NOMO-1 (cell line): ENCODE measurements around the gene ZBED2.
A peak's percentile ranks its signal among the peaks of the same experiment; 100 is the strongest.
"Not testable (repeated sequence)": the region's sequence is repeated elsewhere in the genome, so short reads cannot be mapped to it uniquely, and the experiment has no call there.

Source experiments
- DNase-seq, 2 experiments: peaks; one replicate each; lab custom pipeline; 2025; ENCODE audit not compliant: unreplicated experiment in 2 of 2; lab: John Stamatoyannopoulos, UW

The ZBED2 gene

DNA sequence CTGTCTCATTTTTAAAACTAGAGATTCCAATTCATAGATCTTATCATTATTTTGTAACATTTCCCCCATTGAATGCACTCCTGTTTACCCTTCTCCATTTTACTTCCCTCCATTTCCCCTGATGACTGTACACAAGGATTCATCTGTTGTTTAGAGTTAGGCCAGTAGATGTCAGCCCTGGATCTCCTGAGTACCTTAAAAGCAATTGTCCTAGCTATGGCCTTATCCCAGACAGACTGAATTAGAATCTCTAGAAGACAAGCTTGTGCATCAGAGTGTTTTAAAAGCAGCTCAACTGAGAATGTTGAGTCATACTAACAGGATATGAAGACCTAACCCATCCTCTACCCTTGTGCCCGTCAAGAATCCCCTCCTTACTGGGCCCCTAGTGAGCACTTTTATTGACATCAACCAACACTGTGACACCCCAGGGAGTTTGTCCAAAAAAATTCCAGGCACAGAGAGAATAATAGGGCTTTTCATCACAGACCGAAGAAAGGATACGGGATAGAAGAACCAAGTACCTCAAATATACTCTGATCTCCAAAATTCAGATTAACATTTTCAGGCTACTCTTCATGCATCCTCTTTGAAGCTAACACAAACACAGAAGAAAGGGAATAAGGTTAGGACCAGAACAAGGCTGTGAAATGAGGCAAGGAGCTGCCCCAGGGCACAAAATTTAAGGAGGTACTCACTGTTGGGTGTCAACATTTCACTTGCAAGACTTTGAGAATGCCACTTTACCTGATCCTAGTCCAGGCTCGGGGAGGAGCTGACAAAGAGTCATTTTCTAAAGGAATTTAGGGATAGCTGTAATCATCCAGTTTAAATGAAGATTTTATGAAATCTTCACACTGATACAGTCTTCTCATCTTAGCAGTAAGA, 17.1 kb downstream of the ZBED2 start:
- DNase-seq, result peak; percentile 6 to 38

DNA sequence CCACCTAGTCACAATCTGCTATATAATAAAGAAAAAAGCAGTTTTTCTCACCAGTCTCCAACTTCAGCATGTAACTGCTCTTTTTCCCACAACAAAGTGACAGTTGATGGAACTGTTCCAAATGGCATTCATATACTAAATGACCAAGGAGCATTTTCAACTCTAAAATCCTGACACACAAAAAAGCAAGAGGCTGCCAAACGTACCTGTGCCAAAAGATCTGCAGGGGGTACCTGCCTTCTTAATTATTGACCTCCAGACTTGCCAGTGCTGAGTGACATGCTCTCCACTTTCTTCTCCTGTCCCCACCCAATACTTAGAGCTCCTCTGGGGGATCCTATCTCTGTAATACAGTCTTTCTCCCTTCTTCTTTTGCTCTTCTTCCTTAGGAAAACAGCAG, 18.0 kb downstream of the ZBED2 start:
- no peak for DNase-seq

GRCh38 chr3:111571907-111572460, 23.2 kb downstream of the ZBED2 start:
- no peak for DNase-seq

- DNase-seq, result no peak
Measured at GRCh38 chr3:111571282-111571681, 23.9 kb downstream of the ZBED2 start.

GRCh38 chr3:111570404-111571030, 24.6 kb downstream of the ZBED2 start:
- no peak for DNase-seq

GRCh38 chr3:111568911-111569310, 26.2 kb downstream of the ZBED2 start:
- DNase-seq, result no peak

DNA sequence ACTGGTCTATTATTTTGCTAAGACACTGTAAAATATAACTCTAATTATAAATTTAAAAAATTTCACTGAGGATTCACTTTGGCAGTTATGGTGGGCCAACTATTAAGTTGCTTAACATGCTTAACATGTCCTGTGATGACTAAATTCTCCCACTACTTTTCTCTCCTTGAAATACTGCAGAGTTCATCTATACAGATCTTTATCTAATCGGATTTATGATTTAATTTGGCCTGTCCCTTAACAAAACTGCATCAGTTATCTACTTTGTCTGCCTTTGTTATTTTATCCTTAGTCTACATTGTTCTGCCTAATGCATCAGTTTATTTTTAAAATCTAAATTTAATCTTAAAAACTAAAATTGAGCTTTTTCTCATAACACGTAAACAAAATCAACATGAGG, 26.8 kb downstream of the ZBED2 start:
- DNase-seq, result no peak

GRCh38 chr3:111566844-111567243, 28.3 kb downstream of the ZBED2 start:
- DNase-seq, result no peak

DNA sequence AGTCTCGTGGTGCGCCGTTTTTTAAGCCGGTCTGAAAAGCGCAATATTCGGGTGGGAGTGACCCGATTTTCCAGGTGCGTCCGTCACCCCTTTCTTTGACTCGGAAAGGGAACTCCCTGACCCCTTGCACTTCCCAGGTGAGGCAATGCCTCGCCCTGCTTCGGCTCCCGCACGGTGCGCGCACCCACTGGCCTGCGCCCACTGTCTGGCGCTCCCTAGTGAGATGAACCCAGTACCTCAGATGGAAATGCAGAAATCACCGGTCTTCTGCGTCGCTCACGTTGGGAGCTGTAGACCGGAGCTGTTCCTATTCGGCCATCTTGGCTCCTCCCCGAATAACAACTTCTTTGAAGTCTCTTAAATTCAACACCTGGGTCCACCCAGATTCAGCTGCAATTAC, 33.2 kb downstream of the ZBED2 start:
- not testable (repeated sequence) for DNase-seq

DNA sequence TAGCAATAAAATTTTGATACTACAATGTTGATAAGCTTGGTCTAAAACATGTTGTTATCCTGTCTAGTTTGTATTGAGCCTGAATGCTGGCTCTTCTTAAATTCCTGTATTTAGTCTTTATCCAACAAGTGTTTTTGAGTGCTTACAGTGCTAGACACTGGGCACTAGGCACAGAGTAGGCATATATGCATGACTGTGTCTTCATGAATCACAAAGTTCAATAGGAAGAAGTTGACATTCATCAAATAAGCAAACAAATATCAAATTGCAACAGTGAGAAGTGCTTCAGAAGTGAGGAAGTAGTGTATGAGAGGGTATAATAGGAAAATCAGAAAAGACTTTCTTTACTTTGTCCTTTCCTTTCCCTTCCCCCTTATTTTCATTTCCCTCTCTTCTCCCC, 46.4 kb downstream of the ZBED2 start:
- DNase-seq, result no peak

GRCh38 chr3:111548092-111548491, 47.1 kb downstream of the ZBED2 start:
- peak in 1 of 2 experiments; percentile 11 for DNase-seq

- DNase-seq, result peak in 1 of 2 experiments; percentile 10
Measured at GRCh38 chr3:111547631-111548030, 47.5 kb downstream of the ZBED2 start.

GRCh38 chr3:111545349-111545748, 49.8 kb downstream of the ZBED2 start:
- DNase-seq, result no peak
